WERI-Rb-1 (cell line): ENCODE data around the gene TAPT1.

Source experiments
- DNase-seq: peaks from one replicate; pipeline ENCODE4 v3.0.0-alpha.2; 2020
- H3K27ac ChIP-seq: fragments of 250-450 bp; sonication (Bioruptor Pico); 2 replicates; pipeline ENCODE4 v1.5.1; 2020; ENCODE audit warnings: mild to moderate bottlenecking, moderate library complexity
- H3K27me3 ChIP-seq: fragments of 250-450 bp; sonication (Bioruptor Pico); 2 replicates; pipeline ENCODE4 v1.5.1; 2021; ENCODE audit warnings: mild to moderate bottlenecking, low read depth, moderate library complexity; ENCODE audit not compliant: insufficient read depth, severe bottlenecking
- H3K36me3 ChIP-seq: fragments of 250-450 bp; sonication (Bioruptor Pico); 2 replicates; pipeline ENCODE4 v1.5.1; 2020; ENCODE audit warnings: mild to moderate bottlenecking, moderate library complexity
- H3K4me3 ChIP-seq: 2 replicates; pipeline ENCODE4 v1.5.1; 2011; ENCODE audit warnings: low read depth, mild to moderate bottlenecking, control low read depth, low read length
- H3K9me3 ChIP-seq: fragments of 250-450 bp; sonication (Bioruptor Pico); 2 replicates; pipeline ENCODE4 v1.5.1; 2021; ENCODE audit warnings: mild to moderate bottlenecking, moderate library complexity; ENCODE audit not compliant: severe bottlenecking
- CTCF ChIP-seq: IDR thresholded peaks from 2 replicates; pipeline ENCODE4 v1.5.1; 2011; ENCODE audit warnings: low read depth, mild to moderate bottlenecking, control low read depth, inconsistent platforms, low read length

The TAPT1 gene

GRCh38 chr4:16261313-16261878 is 35.1 kb upstream of the TAPT1 start:
- no peaks in the 10 kb centered on the region for H3K36me3 ChIP-seq
- no peak overlapping the region for H3K4me3 ChIP-seq
- H3K9me3 ChIP-seq = no peaks in the 10 kb centered on the region
- DNase-seq = no peak
- H3K27ac ChIP-seq = no peak overlapping the region
- no peak for TF ChIP-seq CTCF
- H3K27me3 ChIP-seq = no peaks in the 10 kb centered on the region

GRCh38 chr4:16259889-16260246 is 33.6 kb upstream of the TAPT1 start:
- Histone ChIP-seq H3K27me3 (no peaks in the 10 kb centered on the region), H3K9me3 (no peaks in the 10 kb centered on the region), H3K27ac (no peak overlapping the region), H3K36me3 (no peaks in the 10 kb centered on the region), H3K4me3 (no peak overlapping the region)
- no peak for DNase-seq
- TF ChIP-seq CTCF = no peak

GRCh38 chr4:16259241-16259888 is 33.1 kb upstream of the TAPT1 start:
- no peak for TF ChIP-seq CTCF
- DNase-seq = no peak
- Histone ChIP-seq H3K36me3 (no peaks in the 10 kb centered on the region), H3K27ac (no peak overlapping the region), H3K27me3 (no peaks in the 10 kb centered on the region), H3K4me3 (no peak overlapping the region), H3K9me3 (no peaks in the 10 kb centered on the region)

- Histone ChIP-seq H3K27ac (no peak overlapping the region), H3K9me3 (no peaks in the 10 kb centered on the region), H3K4me3 (no peak overlapping the region), H3K27me3 (no peaks in the 10 kb centered on the region), H3K36me3 (no peaks in the 10 kb centered on the region)
- no peak for TF ChIP-seq CTCF
- no peak for DNase-seq
Observed at GRCh38 chr4:16257611-16258010, 31.3 kb upstream of the TAPT1 start.

GRCh38 chr4:16256343-16256742 is 30.1 kb upstream of the TAPT1 start:
- no peaks in the 10 kb centered on the region for H3K36me3 ChIP-seq
- H3K27me3 ChIP-seq = no peaks in the 10 kb centered on the region
- no peak for DNase-seq
- no peak overlapping the region for H3K4me3 ChIP-seq
- no peak overlapping the region for H3K27ac ChIP-seq
- no peak for TF ChIP-seq CTCF
- H3K9me3 ChIP-seq = no peaks in the 10 kb centered on the region

- Histone ChIP-seq H3K9me3 (no peaks in the 10 kb centered on the region), H3K27me3 (no peaks in the 10 kb centered on the region), H3K4me3 (no peak overlapping the region), H3K36me3 (no peaks in the 10 kb centered on the region), H3K27ac (no peak overlapping the region)
- no peak for DNase-seq
- no peak for TF ChIP-seq CTCF
Observed at GRCh38 chr4:16255730-16256129, 29.5 kb upstream of the TAPT1 start.
